Measurements from ENCODE around the gene SHISA9.

The SHISA9 gene

GRCh38 chr16:13203725-13204124, 302.3 kb downstream of the SHISA9 start:
- DNase-seq, result no peak

GRCh38 chr16:13205352-13205751, 304.0 kb downstream of the SHISA9 start:
- DNase-seq, result no peak

DNA sequence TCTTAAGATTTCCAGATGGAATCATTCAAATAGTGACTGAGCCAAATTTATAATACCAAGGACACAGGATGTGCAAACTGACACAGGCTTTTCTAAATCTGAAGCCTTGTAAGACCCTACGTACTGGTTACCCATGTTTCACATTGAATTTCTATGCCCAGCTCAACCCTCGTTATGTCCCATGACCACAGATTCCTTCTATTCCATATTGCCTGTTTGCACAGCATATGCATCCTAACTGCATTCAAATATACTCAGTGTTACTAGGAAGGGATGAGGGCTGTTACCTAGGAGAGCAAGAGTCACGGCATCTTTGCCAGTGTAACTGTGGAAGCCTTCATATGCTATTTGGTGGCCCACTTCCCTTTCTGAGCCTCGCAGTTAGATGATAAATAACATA, 305.2 kb downstream of the SHISA9 start:
- no peak for DNase-seq

DNA sequence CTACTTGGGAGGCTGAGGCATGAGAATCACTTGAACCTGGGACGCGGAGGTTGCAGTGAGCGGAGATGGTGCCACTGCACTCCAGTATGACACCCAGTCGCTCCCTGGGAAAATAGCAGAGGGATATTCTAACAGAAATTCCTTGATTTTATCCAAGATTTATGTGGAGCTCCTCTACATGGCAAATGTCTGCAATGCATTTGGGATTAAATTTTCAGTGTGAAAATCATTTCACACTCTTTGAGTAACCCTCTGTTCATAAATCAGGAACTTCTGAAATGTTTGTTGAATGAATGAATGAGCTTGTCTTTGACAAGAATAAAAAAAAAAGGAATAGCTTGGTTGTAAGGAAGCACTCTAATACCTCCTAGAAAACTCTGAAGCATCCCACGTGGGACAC, 305.8 kb downstream of the SHISA9 start:
- DNase-seq, result no peak

GRCh38 chr16:13223666-13224065, 322.3 kb downstream of the SHISA9 start:
- no peak for DNase-seq

- no peak for DNase-seq
These were observed 327.6 kb downstream of the SHISA9 start for GRCh38 chr16:13229039-13229438.

DNA sequence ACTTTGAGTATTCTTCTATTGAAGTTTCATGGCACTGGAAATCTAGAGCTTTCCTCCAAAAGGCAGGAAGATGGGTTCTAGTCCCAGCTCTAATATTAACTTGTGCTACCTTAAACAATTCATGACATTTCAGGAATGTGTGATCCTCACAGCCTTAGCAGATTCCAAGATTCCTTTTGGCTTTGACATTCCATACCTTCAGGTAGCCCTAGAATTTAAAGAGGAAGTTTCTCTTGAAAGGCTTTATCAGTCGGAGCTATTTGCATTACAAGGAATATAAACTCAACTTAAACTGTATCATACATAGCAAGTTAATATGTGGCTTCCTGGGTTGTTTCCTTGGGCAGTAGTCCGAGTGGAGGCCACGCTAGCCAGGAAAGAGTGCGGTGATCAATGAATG, 330.0 kb downstream of the SHISA9 start:
- no peak for DNase-seq

GRCh38 chr16:13234999-13235398, 333.6 kb downstream of the SHISA9 start:
- DNase-seq, result no peak

GRCh38 chr16:13236308-13236707, 334.9 kb downstream of the SHISA9 start:
- DNase-seq, result no peak

DNA sequence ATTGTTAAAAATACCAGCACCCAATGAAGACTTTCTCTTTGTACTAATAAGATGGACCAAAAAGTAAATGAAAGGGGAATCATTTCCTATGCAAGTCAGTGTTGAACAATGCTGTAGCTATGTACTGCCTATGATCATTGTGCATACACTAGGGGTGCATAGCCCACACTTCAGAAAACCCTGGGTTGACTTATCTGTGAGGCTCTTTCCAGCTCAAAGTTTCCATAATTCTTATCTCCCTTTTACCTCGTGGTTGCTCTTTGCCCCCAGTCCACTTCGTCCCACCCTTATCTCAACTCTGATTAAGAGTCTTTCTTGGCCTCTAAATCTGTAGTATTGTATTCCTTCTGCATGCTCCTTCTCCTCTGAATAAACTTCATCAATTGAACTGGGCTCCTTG, 336.8 kb downstream of the SHISA9 start:
- DNase-seq, result no peak

DNA sequence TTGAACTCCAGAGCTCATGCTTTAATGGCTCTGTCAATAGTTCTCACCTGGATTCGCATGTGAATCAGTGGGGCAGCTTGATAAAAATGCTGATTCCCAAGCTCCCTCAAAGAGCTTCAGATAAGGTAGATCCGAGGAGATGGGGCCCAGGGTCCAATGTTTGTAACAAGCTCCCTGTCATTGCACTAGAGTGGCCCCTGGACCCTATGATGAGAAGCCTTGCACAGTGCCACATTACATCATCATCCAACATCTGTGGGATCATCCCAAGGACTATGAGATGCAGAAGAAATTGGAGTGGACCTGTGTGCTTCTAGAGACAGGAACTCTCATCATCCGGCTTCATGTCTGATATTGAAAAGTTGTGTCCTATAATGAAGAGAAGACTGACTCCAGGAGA, 340.8 kb downstream of the SHISA9 start:
- DNase-seq, result no peak

DNA sequence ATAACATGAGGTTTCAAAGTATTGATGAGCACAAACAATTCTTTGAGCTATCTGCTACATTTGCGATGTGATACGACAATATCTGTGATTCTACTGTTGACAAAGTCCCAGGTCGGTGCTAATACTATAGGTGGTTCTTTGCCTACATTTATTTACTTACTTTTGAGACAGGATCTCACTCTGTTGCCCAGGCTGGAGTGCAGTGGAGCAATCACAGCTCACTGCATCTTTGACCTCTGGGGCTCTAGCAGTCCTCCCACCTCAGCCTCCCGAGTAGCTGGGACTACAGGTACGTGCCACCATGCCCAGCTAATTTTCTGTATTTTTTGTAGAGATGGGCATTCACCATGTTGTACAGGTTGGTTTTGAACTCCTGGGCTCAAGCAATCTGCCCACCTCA, 343.4 kb downstream of the SHISA9 start:
- no peak for DNase-seq

DNA sequence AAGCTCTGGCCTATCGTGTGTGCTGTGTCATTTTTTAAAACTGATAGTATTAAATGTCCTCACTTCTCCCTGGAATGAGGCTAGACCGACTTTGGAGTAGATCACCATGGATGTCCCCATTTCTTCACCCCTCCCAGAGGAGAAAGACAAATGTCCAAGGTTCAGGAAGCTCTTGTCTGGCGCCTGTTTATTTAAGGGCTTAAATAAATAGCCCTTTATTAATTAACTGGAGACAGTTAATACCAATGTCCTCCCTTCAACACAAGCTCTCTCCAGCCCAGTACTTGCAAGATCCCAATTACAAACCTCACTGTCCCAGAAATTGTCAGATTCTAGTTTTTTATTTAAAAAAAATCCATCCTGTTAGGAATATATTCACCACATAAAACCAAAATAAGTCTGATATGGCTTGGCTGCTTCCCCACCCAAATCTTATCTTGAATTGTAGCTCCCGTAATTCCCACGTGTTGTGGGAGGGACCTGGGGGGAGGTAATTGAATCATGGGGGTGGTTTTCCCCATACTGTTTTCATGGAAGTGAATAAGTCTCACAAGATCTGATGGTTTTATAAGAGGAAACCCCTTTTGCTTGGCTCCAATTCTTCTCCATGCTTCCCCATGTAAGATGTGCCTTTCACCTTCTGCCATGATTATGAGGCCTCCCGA, 344.4 kb downstream of the SHISA9 start:
- DNase-seq, result no peak

- DNase-seq, result no peak
These were observed 353.7 kb downstream of the SHISA9 start for GRCh38 chr16:13254998-13255614.

- DNase-seq, result no peak
These were observed 361.1 kb downstream of the SHISA9 start for GRCh38 chr16:13262270-13263090.

DNA sequence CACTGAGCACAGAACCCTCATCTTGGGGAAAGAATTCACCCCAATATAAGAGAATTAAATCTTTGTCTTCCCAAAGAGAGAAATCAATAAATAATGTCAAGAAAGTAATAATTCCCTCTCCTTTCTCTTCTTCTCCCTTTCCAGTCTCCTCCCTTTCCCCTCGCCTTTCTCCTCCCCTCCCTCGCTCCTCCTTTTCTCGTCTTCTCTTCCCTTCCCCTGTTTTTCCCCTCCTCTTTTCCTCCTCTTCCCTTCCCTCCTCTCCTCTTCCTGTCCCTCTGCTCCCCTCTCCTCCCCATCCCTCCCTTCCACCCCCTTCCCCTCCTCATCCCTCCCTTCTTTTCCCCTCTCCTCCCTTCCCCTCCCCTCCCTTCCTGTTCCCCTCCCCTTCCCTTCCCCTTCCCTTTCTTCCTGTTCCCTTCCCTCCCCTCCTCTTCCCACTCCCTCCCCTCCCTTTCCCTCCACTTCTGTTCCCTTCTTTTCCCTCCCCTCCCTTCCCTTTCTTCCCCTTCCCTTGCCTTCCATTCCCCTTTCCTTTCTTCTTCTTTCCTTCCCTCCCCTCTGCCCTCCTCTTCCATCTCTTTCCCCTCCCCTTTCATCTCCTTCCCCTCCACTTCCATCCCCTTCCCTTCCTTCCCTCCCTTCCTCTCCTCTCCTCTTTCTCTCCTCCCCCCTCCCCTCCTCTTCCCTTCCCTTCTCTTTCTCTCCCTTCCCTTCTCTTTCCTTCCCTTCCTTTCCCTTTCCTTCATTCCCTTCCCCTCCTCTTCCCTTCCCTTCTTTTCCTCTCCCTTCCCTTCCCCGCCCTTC, 363.6 kb downstream of the SHISA9 start:
- no peak for DNase-seq

- DNase-seq, result no peak
These were observed 368.0 kb downstream of the SHISA9 start for GRCh38 chr16:13269359-13269758.

GRCh38 chr16:13269905-13270528, 368.6 kb downstream of the SHISA9 start:
- no peak for DNase-seq

DNA sequence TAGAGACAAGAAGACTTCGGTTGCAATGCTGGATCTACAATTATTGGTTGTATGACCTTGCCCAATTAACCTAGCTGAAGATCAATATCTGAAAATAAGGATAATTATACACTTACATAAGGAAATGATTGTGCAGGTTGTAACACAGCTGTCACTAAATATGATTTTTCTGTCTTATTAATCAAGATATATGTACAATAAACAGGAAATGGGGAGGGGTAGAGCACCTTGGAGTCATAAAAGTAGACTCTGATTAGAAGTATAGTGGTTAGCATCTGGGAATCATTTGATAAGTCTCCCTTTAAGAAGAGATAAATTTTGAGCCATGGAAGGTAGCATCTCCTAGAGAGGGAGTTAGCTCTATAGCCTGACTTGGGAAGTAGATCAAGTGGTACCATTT, 369.2 kb downstream of the SHISA9 start:
- DNase-seq, result no peak

DNA sequence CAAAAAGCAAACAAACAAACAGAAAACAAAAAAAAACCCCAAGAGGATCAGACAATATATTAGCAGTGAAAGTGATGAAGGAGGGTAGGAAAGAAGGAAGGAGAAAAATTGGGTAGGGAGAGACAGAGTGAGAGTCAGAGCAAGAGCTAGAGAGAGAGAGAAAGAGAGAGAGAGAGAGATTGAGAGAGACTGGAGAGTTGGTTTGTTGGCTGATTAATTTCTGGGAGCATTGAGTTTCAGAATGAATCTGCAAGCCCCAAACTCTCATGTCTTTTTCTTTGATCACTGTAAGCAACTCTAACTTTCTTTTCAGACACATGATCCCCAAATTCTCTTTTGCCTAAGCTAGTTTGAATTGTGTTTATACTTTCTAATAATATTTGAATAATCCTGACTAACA, 388.1 kb downstream of the SHISA9 start:
- no peak for DNase-seq
